Stomach (tissue), 4 donors: Measurements from ENCODE around the gene PALM.
"Not testable (repeated sequence)": the region's sequence is repeated elsewhere in the genome, so short reads cannot be mapped to it uniquely, and the experiment has no call there.

Source experiments
- CTCF ChIP-seq, 7 experiments: fragments of 450-650 bp in 4 of 7; fragments of 200-600 bp in 3 of 7; sonication (generic) in 3 of 7; IDR thresholded peaks; one replicate each; pipeline ENCODE4 v1.5.1; 2016 to 2019; ENCODE audit warnings: antibody characterized with exemption in 7 of 7, control low read depth in 2 of 7, mild to moderate bottlenecking in 1 of 7
- EP300 ChIP-seq: sonication (generic); formaldehyde crosslinking; IDR thresholded peaks from one replicate; pipeline ENCODE4 v1.6.1; 2017; ENCODE audit warnings: antibody characterized with exemption
- POLR2A ChIP-seq, 4 donors: fragments of 450-650 bp; IDR thresholded peaks; one replicate each; pipeline ENCODE4 v1.6.1; 2016; ENCODE audit warnings: antibody characterized with exemption in 4 of 4, control low read depth in 2 of 4, mild to moderate bottlenecking in 1 of 4, moderate library complexity in 1 of 4

- not testable (repeated sequence) for TF ChIP-seq POLR2A (IDR thresholded peaks at IDR 0.05); CTCF (IDR thresholded peaks at IDR 0.05); EP300
Measured at GRCh38 chr19:740816-741505, 32.2 kb downstream of the PALM start.
